GM19463 (cell line): ENCODE measurements around the gene TNK2.
A peak's percentile ranks its signal among the peaks of the same experiment; 100 is the strongest.

ENCODE experiments used
- ATAC-seq: cut with Tn5 transposase; IDR thresholded peaks from one replicate; pipeline ENCODE4 v1.9.1; 2021; ENCODE audit warnings: mild to moderate bottlenecking, moderate library complexity; ENCODE audit not compliant: unreplicated experiment

Gene TNK2

DNA sequence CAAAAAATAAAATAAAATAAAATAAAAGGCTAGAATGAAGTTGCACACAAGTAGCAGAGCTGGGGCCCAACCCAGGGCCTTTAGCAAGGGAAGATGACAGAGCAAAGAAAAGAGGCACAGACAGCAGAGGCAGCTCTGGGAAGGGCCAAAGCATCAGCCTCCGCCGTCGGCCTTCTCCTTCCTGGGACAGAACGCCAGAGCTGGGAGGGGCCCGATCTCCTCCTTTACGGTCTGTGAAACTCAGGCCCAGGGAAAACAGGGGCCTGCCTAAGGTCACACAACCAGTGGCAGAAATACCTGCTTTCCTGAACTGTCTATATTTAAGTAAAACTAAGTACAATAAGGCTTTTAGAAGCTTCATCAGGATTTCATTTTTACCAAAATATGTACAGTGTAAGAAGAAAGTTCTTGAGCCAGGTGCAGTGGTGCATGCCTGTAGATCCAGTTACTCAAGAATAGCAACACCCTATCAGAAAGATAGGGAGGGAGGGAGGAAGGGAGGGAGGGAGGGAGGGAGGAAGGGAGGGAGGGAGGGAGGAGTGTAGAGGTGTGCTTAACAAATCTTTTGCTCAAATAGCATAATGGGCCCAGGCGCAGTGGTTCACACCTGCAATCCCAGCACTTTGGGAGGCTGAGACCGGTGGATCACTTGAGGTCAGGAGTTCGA, 53.6 kb downstream of the TNK2 start:
- ATAC-seq, result no peak

DNA sequence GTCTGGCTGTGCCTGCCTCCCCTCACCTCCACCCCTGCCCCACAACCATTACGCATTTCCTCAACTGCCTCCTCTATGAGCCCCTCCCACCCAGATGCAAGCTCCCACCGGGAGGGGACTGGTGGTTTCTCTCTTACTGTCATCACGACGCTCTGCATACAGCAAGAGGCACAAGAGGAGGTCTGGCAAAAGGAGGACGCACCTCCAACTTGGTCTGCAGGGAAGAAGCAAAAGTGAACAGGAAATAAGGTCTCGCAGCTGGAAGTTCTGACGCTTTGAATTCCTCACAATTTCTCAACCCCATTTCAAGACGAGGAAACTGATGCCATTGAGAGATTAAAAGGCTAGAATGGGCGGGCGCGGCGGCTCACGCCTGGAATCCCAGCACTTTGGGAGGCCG, 54.4 kb downstream of the TNK2 start:
- ATAC-seq, result no peak

DNA sequence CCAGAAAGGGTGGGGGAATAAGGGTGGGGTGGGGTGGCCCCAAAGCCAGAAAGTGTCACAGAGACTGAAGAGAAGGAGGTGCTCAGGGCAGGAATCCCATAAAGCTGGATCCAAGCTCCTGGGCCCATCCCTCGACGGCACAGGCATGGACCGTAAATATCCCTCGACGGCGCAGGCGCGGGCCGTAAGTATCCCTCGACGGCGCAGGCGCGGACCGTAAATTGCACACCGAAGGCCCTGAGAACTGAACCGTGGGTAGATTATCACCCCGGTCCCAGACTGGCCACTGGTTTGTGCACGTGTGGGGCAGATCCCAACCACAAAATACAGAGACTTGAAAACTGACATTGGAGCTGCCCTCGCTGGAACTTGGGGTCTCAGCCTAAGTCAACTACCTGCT, 55.3 kb downstream of the TNK2 start:
- ATAC-seq, result no peak

DNA sequence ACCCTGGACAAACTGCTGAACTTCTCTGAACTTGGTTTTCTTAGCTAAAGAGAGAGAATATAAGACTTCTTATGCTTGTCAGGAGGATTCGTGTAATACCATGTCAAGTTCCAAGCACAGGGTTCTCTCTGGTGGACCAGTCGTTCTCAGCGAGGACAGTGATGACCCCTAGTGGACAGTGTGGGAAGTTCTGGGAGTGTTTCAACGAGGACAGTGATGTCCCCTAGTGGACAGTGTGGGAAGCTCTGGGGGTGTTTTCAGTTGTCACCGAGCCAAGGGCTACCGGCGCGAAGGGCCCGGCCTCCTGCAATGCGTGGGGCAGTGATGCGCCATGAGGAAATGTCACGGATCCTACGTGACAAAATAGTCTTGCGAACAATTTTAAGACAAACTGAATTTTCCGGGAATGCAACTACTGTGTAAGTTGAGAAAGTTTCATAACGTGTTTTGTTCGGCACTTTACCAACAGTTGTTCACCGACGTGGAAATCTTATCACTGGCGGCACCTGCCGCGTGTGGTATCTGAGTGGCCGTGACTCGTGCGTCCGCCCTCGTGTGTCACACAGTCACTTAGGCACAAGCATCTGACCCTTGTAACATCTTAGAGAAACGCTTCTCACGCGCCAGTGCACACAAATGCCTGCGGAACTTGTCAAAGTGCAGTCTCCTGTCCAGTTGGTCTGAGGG, 57.4 kb downstream of the TNK2 start:
- peak; percentile 87 for ATAC-seq

DNA sequence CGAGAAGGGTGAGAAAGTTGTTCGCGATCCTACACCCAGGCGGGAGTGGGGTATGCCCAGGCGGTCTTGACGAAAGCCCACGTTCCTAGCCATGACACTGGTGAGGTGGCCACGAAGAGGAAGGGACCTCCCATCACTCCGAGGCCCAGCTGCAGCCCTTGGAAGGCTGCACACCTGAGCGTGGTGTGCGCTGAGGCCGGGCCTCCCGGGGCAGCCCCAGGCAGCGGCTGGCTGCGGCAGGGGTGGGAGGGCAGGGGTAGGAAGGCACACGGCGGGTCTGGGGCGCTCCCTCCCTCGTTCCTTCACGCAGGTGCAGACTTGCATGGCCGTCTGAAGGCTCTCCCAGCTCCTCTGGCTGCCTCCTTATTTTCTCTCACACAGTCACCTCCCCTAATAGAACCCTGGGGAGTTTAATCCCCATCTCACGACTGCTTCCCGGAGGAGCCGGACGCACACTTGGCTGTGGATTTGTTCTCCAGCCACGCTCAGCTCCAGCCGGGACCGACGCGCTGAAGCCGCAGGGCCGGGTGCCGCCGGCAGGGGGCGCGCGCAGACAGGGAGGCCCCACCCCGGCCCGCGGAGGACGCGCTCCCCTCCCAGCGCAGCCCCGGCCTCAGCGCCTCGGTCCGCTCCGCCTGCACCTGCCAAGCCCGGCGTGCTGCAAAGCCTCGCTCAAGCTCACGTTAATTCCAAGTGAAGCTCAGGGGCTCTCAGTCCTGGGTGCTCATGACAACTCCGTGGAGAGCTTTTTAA, 58.9 kb downstream of the TNK2 start:
- ATAC-seq, result no peak

DNA sequence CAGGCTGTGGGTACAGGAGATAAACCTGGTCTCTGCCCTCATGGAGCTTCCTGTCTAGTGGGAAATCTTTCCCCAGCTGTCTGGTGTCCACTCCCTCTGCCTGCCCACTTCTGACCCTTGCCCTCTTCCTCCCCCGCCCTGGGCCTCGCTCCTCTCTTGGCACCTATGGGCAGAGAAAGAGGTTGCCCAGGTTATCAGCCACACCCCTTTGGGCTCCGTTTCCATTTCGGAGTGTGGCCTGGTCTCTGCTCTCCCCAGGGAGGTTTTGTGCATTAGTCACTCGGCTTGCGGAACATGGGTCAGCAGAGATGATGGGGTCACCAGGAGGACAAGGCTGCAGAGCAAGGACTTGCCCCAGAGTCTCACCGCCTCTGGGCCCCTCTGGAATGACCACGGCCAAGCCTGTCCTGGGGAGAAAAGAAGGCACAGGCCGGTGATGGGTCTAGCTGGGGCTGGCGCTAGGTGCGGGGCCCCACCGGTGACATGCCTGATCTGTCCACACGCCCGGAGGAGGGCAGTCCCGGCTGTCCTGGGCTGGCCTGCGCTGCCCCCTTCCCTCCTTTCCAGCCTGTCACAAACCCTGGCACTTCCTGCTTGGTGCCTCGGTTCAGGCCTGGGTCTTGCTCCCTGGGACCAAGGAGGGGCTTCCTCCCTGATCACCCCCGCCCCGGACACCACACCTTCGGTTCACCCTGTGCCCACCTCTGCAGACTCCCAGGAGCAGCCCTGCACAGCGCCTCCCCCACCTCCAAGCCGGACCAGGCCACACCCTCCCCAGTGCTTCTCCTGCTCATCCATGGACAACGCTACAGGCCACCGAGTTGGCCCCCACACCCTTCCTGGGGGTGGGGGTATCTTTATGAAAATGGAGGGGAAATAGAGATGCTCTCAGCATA, 61.0 kb downstream of the TNK2 start:
- no peak for ATAC-seq

DNA sequence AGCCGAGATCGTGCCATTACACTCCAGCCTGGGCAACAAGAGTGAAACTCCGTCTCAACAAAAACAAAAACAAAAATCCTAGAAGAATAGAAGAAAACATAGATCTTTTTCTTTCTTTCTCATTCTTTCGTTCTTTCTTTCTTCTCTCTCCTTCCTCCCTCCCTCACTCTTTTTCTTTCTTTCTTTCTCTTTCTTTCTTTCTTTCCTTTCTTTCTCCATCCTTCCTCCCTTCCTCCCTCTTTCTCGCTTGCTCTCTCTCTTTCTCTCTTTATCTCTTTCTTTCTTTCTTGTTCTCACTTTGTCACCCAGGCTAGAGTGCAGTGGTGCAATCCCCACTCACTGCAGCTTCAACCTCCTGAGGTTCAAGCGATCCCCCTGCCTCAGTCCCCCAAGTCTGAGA, 62.9 kb downstream of the TNK2 start:
- no peak for ATAC-seq

DNA sequence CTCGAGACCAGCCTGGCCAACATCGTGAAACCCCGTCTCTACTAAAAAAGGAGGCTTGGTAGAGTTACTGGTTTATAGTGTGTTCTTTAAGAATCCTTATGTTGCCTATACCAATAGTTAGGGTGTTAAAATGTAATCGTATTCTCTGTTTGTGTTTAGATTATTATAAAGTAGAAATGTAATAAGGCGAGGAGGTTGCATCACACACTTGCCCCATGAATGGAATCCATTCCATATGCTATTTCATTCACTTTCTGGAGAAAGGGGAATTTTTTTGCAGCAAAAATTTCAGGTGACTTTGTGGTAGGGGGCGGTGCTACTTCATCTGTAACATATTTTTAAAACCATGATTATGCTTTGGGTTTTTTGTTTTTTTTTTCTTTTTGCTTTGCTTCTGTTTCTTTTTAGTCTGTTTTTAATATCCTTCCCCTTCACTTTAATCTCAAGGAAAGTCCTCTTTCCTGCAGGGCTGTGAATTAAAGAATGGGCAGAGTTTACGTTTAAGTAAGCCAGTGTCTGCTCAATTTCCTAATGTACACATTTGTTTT, 63.6 kb downstream of the TNK2 start:
- no peak for ATAC-seq

DNA sequence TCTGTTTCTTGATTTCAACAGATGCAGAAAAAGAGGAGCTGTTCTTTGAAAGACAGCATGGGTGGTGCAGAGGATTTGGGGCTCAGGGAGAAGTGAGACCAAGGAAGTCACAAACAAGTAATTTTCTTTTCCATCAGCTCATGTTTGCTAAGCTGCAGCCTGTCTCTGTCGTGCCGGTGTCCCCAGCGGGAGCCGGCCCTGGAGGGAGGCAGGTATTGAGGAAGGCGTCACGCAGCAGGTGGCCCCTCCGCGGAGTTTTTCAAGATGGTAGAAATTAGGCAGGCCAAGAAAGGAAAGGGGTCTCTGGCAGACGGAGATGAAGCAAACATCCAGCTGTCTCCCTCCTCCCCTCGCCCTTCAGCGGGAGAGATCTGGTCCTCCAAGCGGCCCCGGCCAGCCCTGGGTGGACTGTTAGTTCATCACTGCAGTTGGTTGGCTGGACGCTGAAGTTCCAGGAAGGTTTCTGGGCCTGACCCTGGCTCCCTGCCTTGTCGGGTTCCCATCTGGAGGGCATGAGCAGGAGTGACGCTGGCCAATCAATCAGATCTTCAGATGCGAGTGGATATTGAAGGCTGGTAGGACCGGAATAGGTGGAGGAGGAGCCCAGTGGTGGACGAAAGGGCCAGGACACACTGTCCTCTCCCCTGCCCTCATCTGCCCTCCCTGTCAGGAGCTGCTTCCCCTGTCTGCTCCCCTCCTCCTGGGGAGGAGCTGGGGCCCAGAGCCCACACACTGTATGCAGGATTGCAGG, 68.9 kb downstream of the TNK2 start:
- ATAC-seq, result no peak

DNA sequence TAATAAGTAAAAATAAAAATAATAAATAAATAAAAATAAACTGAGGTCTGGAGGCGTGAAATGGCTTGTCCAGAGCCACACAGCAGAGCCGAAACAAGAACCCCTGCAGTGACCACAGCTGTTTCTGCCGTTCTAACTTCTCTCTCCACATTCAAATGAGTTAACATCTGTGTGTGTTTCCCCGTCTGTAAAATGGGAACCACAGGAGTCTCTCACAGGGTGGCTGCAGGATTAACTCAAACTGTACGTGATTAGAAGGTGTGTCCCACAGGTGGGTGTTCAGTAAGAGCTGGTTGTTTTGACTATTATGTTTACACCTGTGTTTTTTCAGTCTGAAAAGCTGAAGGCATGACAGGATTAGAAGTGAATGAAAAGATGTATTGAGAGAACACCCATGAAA, 69.6 kb downstream of the TNK2 start:
- peak; percentile 63 for ATAC-seq

DNA sequence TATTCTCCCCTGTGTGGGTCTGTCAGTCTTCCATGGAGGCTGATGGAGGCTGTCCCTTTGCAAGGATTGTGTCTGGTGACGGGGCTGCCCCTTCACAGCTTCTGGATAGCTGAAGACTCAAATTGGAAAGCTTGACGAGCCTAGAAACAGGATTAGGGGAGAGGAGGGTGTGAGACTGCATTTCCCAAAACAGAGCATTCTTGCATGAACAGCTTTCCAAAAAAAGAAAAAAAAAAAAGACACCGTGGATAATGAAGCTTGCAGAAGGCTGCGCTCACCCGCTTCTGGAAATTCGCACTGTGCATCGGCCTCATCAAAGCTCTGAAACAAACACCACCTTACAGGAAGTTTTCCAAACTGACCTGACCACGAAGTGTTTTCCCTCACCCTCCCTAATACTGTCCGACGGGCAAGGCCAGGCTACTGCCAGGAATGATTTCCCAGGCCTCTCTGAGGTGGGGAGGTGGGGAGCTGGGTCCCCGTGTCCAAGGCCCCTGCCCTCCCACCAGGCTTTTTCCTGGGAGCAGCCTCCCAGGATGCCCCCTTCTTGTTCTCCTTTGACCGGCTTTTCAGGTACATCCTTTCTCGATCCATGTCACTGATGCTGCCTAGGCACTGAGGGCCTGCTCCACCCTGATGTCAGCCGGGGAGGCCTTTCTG, 71.7 kb downstream of the TNK2 start:
- ATAC-seq, result no peak

DNA sequence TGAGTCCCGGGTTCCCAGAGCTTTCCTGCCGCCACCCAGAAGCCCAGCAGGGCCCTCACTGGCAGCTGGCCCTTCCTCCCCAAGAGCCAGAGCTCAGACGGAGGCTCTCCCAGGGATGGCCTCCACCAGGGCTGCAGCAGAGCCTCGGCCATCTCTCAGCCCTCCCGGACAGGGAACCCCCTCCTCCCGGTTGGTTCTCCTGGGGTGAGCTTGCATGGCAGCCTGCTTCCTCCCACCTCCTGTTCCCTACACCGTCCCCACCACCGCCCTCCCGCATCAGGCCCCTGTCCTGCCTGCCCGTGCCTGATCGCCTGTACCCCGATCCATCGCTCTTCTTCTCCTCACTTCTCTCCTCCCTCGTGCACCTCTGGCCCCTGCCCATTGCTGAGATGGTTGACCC, 72.6 kb downstream of the TNK2 start:
- no peak for ATAC-seq

DNA sequence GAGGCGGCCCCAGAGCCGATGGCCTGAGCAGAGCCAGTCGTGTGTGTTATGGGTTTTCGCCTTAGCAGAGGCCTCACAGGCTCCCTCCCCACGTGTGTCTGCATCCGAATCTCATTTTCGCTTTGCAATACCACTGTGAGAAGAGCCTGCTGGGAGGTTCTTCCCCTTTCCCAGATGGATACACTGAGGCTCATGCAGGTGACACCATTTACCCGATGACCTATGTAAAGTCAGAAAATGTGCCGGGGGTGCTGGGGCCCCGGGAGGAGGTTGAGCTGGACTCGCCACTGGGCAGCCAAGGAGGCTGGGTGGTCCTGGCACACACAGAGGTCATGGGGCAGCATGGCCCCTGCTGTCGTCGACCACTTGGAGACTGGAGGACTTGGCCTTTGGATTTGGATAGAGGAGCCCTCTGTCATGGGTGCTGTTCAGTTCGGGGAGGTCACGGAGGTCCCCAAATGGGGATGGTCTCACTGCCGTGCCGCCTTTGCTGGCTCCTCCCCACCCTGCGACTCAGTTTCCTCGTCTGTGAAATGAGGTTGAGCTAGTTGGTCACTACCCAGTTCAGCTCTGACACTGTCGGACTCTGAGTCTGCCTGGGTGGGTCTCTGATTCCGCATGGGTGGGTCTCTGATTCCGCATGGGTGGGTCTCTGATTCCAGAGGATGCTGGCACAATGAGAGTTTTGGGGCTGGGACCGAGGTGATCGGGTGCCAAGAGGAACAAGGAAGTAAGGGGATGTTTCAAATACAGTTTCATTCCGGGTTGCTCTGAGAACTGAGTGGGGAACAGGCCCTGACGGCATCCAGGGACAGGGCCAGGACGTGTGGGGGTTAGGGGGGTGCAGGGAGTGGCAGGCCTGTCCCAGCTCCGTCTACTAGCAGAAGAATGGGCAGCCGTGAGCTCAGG, 73.4 kb downstream of the TNK2 start:
- ATAC-seq, result no peak

DNA sequence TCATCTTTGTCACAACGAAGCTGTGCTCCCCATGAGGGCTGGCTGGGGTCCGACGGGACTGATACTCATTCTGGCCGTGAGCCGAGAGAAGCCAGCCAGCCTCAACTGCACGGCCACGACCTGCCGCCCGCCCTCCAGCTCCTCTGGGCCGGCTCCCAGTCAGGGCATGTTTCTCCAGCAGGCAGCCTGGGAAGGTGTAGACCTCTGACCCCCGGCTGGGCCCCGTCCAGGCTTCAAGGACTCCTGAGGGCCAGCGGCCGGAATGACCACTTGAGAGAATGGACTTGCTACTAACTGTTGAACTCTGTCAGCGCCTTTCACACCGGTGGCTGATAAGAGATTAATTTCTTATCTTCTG, 78.5 kb downstream of the TNK2 start:
- ATAC-seq, result no peak

DNA sequence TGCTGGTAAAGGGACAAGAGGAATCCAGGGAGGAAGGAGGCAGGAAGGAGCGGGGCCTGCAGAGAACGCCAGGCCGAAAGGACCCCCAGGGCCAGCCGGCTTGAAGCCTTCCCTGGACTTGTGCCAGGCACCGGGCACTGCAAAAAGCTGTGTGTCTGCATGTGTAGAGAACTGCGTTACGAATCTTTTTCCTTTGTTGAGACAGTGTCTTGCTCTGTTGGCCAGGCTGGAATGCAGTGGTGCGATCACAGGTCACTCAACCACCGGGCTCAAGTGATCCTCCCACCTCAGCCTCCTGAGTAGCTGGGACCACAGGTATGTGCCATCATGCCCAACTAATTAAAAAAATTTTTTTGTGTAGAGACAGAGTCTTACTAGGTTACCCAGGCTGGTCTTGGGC, 79.6 kb downstream of the TNK2 start:
- ATAC-seq, result no peak

DNA sequence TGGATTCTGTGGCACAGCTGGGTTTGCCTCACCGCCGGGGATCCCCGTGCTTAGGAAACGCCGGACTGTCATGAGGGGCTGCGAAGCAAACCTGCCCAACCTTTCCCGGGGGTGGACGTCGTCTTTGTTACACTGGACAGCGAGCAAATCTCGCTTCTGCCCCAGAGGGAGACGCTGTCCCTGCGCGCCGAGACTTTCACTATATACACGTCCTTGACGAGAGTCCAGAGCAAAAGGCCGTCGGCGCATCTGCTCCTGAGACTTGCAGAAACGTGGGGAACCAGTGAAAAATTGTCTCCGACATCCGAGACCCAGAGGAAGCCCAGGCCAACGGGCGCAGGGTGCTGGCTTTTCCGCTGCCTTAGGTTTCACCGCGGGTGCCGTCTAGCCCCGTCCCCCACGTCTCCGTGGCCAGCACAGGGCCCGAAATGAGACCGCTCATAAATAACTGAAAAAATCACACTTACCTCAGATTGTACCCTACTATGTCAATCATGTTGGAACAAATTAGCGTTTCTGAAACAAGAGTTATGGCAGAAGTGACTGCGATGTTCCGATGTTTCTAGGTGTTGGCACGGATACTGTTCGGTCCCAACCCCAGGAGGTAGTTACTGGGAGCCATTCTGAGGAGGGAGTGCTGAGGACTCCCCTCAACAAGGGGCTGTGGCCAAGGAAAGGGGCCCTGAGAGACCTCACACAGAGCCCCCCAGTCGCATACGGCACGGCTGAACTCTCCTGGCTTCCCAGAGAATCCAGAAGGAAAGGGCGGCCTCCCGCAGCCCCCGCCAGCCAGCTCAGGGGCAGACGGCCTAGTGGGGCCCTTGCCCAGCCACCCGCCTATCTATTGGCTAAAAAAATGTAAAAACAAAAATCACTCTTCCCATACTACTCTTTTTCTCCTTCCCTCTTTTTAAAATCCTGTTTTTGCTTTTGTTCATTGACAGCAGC, 82.2 kb downstream of the TNK2 start:
- no peak for ATAC-seq

DNA sequence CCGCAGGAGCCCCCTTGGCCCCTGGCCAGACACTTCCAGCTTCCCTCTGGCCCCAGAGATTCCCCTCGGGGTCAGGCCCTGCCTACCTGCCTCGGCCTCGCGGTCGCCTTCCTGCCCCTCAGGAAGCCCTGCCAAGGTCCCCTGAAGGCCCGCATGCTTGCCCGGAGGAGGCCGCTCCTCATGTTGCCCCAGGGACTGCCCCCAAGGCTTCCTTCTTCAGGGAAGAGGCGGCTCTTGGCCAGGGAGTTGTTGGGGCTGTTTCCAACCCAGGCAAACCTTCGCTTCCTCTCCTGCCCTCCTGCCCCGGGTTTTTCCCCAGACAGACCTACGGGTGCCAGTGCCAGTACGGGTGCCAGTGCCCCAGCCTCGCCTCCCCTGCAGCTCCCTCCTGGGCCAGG, 83.2 kb downstream of the TNK2 start:
- ATAC-seq, result no peak
